GM18508 (cell line): Measurements from ENCODE around the gene PPDPF.

Source experiments
- ATAC-seq: cut with Tn5 transposase; IDR thresholded peaks from one replicate; pipeline ENCODE4 v1.9.1; 2021; ENCODE audit warnings: moderate number of reproducible peaks; ENCODE audit not compliant: insufficient read depth, unreplicated experiment

PPDPF gene

GRCh38 chr20:63487116-63487764 lies 33.3 kb upstream of the PPDPF start:
- ATAC-seq = no peak

GRCh38 chr20:63487781-63488241 lies 32.8 kb upstream of the PPDPF start:
- no peak for ATAC-seq

GRCh38 chr20:63488315-63489251 lies 32.0 kb upstream of the PPDPF start:
- ATAC-seq = no peak

GRCh38 chr20:63490416-63490815 lies 30.1 kb upstream of the PPDPF start:
- no peak for ATAC-seq

- no peak for ATAC-seq
These were observed 29.5 kb upstream of the PPDPF start for GRCh38 chr20:63491078-63491477.

GRCh38 chr20:63491635-63492230 lies 28.8 kb upstream of the PPDPF start:
- no peak for ATAC-seq

GRCh38 chr20:63492518-63492917 lies 28.0 kb upstream of the PPDPF start:
- no peak for ATAC-seq

GRCh38 chr20:63492982-63493381 lies 27.6 kb upstream of the PPDPF start:
- no peak for ATAC-seq

- ATAC-seq = no peak
These were observed 27.0 kb upstream of the PPDPF start for GRCh38 chr20:63493563-63494020.

- ATAC-seq = no peak
These were observed 26.5 kb upstream of the PPDPF start for GRCh38 chr20:63494084-63494419.

GRCh38 chr20:63494420-63495166 lies 26.0 kb upstream of the PPDPF start:
- no peak for ATAC-seq

GRCh38 chr20:63495167-63495720 lies 25.3 kb upstream of the PPDPF start:
- ATAC-seq = no peak

GRCh38 chr20:63495741-63496595 lies 24.6 kb upstream of the PPDPF start:
- no peak for ATAC-seq

GRCh38 chr20:63496596-63497120 lies 23.9 kb upstream of the PPDPF start:
- no peak for ATAC-seq

GRCh38 chr20:63497138-63497945 lies 23.2 kb upstream of the PPDPF start:
- ATAC-seq = no peak

GRCh38 chr20:63497946-63498935 lies 22.3 kb upstream of the PPDPF start:
- no peak for ATAC-seq

GRCh38 chr20:63498960-63499337 lies 21.6 kb upstream of the PPDPF start, which contains the start of gene EEF1A2:
TSS of gene EEF1A2 (minus strand) at chr20:63499083. CDS start at chr20:63497763, 1,320 bp downstream.
- no peak for ATAC-seq
